ENCODE measurements around the gene FNDC3B.
"Not testable (repeated sequence)": the region's sequence is repeated elsewhere in the genome, so short reads cannot be mapped to it uniquely, and the experiment has no call there.

The FNDC3B gene

GRCh38 chr3:172357850-172358754 is 318.7 kb downstream of the FNDC3B start:
- DNase-seq = no peak

GRCh38 chr3:172359231-172359630 is 319.9 kb downstream of the FNDC3B start:
- no peak for DNase-seq

- no peak for DNase-seq
Measured at GRCh38 chr3:172359996-172360395, 320.6 kb downstream of the FNDC3B start.

GRCh38 chr3:172362583-172362982 is 323.2 kb downstream of the FNDC3B start:
- no peak for DNase-seq

- no peak for DNase-seq
Measured at GRCh38 chr3:172364374-172365027, 325.1 kb downstream of the FNDC3B start.

GRCh38 chr3:172365028-172365567 is 325.7 kb downstream of the FNDC3B start:
- no peak for DNase-seq

GRCh38 chr3:172367205-172368105 is 328.1 kb downstream of the FNDC3B start:
- DNase-seq = no peak

- not testable (repeated sequence) for DNase-seq
Measured at GRCh38 chr3:172368556-172368955, 329.2 kb downstream of the FNDC3B start.

GRCh38 chr3:172369590-172370259 is 330.3 kb downstream of the FNDC3B start:
- no peak for DNase-seq

- no peak for DNase-seq
Measured at GRCh38 chr3:172370419-172370818, 331.0 kb downstream of the FNDC3B start.

- DNase-seq = no peak
Measured at GRCh38 chr3:172371544-172371943, 332.2 kb downstream of the FNDC3B start.

- DNase-seq = no peak
Measured at GRCh38 chr3:172372895-172373294, 333.5 kb downstream of the FNDC3B start.

GRCh38 chr3:172373912-172374311 is 334.5 kb downstream of the FNDC3B start:
- DNase-seq = no peak

GRCh38 chr3:172375206-172375850 is 335.9 kb downstream of the FNDC3B start:
- no peak for DNase-seq

- no peak for DNase-seq
Measured at GRCh38 chr3:172376402-172376801, 337.0 kb downstream of the FNDC3B start.

GRCh38 chr3:172376881-172377280 is 337.5 kb downstream of the FNDC3B start:
- no peak for DNase-seq

GRCh38 chr3:172378439-172378838 is 339.1 kb downstream of the FNDC3B start:
- DNase-seq = no peak

- DNase-seq = no peak
Measured at GRCh38 chr3:172379372-172379771, 340.0 kb downstream of the FNDC3B start.

- DNase-seq = no peak
Measured at GRCh38 chr3:172380632-172381031, 341.3 kb downstream of the FNDC3B start.

- DNase-seq = no peak
Measured at GRCh38 chr3:172383306-172383796, 344.0 kb downstream of the FNDC3B start.

GRCh38 chr3:172384836-172385235 is 345.5 kb downstream of the FNDC3B start:
- no peak for DNase-seq

GRCh38 chr3:172387728-172388127 is 348.4 kb downstream of the FNDC3B start:
- DNase-seq = no peak

Measured in CD4-positive, alpha-beta T cell treated with Interleukin-15 for 1 hour (primary cell).